ENCODE data around the gene PRKCA.
"Not testable (repeated sequence)": the region's sequence is repeated elsewhere in the genome, so short reads cannot be mapped to it uniquely, and the experiment has no call there.

PRKCA gene

DNA sequence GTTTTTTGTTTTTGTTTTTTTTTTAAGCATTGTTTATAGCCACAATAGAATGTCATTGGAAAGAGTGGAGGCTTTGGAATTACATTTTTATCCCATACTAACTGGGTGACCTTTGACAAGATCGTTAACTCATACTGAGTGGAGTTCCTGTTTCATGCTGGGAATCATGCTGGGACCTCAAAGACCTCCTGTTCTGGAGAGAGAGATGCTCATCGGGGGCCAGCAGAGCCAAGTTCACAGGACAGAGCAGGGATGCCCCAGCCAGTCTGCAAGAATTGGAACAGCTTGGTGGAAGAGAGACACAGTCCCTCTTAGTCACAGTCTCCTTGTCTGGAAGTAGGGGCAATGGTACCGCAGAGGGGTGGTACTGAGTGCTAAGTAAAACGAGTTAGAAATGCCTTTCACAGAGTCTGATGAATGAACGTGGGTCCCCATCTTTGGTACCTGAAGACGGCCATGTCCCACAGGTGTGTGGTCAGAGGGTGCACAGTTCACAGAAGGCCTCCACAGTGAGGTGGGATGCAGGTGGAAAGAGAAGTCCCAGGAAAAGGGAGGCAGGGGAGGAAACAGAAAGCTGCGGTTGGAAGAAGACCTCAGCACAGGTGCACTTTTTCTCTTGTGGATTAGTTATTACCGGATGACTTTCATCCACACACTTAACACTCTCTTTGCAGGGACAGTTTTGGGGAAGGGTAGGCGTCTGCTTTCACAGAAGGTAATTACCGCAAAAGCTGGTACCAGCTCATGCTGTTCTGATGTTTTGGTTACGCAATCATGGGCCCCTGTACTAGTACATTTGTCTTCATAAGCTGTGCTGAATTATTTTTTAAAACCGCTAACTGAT lies 147.8 kb downstream of the PRKCA start:
- TF ChIP-seq, protein P1, sequence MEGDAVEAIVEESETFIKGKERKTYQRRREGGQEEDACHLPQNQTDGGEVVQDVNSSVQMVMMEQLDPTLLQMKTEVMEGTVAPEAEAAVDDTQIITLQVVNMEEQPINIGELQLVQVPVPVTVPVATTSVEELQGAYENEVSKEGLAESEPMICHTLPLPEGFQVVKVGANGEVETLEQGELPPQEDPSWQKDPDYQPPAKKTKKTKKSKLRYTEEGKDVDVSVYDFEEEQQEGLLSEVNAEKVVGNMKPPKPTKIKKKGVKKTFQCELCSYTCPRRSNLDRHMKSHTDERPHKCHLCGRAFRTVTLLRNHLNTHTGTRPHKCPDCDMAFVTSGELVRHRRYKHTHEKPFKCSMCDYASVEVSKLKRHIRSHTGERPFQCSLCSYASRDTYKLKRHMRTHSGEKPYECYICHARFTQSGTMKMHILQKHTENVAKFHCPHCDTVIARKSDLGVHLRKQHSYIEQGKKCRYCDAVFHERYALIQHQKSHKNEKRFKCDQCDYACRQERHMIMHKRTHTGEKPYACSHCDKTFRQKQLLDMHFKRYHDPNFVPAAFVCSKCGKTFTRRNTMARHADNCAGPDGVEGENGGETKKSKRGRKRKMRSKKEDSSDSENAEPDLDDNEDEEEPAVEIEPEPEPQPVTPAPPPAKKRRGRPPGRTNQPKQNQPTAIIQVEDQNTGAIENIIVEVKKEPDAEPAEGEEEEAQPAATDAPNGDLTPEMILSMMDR (IDR thresholded peaks at IDR 0.05; ENCODE audit: low read depth, low read length, missing control alignments): no peak
- Histone ChIP-seq H3K27ac (no peak overlapping the region), H3K4me3 (ENCODE audit: low read depth, low read length) (no peak overlapping the region), H3K27me3 (replicated peaks) (no peaks in the 10 kb centered on the region), H3K36me3 (replicated peaks) (no peaks in the 10 kb centered on the region)
- in situ Hi-C loops (cut with HindIII; ENCODE audit: low pct_ligation_motif_present, low sequenced_read_pairs): no loop called here
- no peak for DNase-seq

- TF ChIP-seq, protein P1 (IDR thresholded peaks at IDR 0.05; ENCODE audit: low read depth, low read length, missing control alignments): no peak
- Histone ChIP-seq H3K27me3 (replicated peaks) (no peaks in the 10 kb centered on the region), H3K36me3 (replicated peaks) (no peaks in the 10 kb centered on the region), H3K27ac (no peak overlapping the region), H3K4me3 (ENCODE audit: low read depth, low read length) (no peak overlapping the region)
- in situ Hi-C loops (cut with HindIII; ENCODE audit: low pct_ligation_motif_present, low sequenced_read_pairs): no loop called here
- no peak for DNase-seq
Measured at GRCh38 chr17:66450852-66451158, 148.4 kb downstream of the PRKCA start.

GRCh38 chr17:66451188-66452149 lies 149.1 kb downstream of the PRKCA start:
- Histone ChIP-seq H3K4me3 (ENCODE audit: low read depth, low read length) (no peak overlapping the region), H3K27me3 (replicated peaks) (no peaks in the 10 kb centered on the region), H3K36me3 (replicated peaks) (no peaks in the 10 kb centered on the region), H3K27ac (no peak overlapping the region)
- no peak for DNase-seq
- in situ Hi-C loops (cut with HindIII; ENCODE audit: low pct_ligation_motif_present, low sequenced_read_pairs): no loop called here
- TF ChIP-seq, protein P1 (IDR thresholded peaks at IDR 0.05; ENCODE audit: low read depth, low read length, missing control alignments): peak; percentile 47

DNA sequence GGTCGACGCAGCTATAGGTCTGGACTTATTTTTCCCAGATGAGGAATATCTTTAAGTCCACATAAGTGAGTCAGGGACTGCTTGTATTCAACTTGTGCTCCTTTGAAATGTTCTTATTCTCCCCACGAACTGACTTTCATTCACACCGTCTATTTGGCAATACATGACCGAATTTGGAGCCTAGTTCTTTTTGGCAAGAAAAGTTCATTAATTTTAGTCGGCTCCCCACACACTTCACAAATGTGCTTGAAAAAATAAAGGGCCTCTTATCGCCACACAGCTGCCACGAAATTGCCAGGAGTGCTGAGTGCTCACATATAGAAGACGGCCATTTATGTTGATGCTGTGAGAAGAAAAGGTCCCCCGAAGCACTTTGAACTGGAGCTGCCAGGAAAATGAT lies 152.6 kb downstream of the PRKCA start:
- H3K36me3 ChIP-seq (replicated peaks): no peaks in the 10 kb centered on the region
- no peak overlapping the region for H3K27ac ChIP-seq
- H3K27me3 ChIP-seq (replicated peaks): no peaks in the 10 kb centered on the region
- H3K4me3 ChIP-seq (ENCODE audit: low read depth, low read length): no peak overlapping the region
- in situ Hi-C loops (cut with HindIII; ENCODE audit: low pct_ligation_motif_present, low sequenced_read_pairs): no loop called here
- no peak for DNase-seq
- TF ChIP-seq, protein P1 (IDR thresholded peaks at IDR 0.05; ENCODE audit: low read depth, low read length, missing control alignments): no peak

DNA sequence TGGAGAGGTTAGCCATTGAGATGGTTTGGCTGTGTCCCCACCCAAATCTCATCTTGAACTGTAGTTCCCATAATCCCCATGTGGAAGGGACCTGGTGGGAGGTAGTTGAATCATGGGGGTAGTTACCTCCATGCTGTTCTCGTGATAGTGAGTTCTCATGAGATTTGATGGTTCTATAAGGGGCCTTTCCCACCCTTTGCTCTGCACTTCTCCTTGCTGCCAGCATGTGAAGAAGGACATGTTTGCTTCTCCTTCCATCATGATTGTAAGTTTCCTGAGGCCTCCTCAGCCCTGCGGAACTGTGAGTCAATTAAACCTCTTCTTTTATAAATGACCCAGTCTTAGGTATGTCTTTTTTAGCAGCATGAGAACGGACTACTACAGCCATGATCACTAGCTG lies 155.1 kb downstream of the PRKCA start:
- H3K27me3 ChIP-seq (replicated peaks); DNase-seq; in situ Hi-C loops (cut with HindIII; ENCODE audit: low pct_ligation_motif_present, low sequenced_read_pairs); H3K4me3 ChIP-seq (ENCODE audit: low read depth, low read length); H3K36me3 ChIP-seq (replicated peaks); H3K27ac ChIP-seq: not testable (repeated sequence)

DNA sequence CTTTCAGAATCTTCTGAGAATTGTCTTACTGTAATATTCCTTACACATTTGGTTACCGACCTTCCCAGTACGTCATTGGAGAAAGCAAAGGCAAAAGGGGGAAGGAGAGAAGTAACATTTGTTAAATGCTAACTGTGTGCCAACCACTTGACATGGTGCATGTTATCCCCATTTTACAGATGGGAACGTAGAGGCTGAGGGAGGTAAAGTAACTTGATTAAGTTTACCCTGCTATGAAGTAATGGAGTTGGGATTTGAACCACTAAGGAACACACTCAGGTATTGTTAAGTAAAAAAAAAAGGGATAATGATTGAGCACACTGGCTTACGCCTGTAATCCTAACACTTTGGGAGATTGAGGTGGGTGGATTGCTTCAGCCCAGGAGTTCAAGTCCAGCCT lies 156.4 kb downstream of the PRKCA start:
- in situ Hi-C loops (cut with HindIII; ENCODE audit: low pct_ligation_motif_present, low sequenced_read_pairs): no loop called here
- no peaks in the 10 kb centered on the region for H3K36me3 ChIP-seq (replicated peaks)
- no peak overlapping the region for H3K27ac ChIP-seq
- H3K27me3 ChIP-seq (replicated peaks): no peaks in the 10 kb centered on the region
- TF ChIP-seq, protein P1 (IDR thresholded peaks at IDR 0.05; ENCODE audit: low read depth, low read length, missing control alignments): no peak
- no peak overlapping the region for H3K4me3 ChIP-seq (ENCODE audit: low read depth, low read length)
- DNase-seq: no peak

All from brain microvascular endothelial cell (primary cell).